HepG2 (cell line): ENCODE results near the gene RNF114. TPM values are rescaled to one million over a fixed set of nuclear protein-coding genes. Genes with fewer than 3 reads are reported as not detected.
A peak's percentile ranks its signal among the peaks of the same experiment; 100 is the strongest.

Experiments
- ARNT ChIP-seq: fragments of 450-650 bp; IDR thresholded peaks from 2 replicates; pipeline ENCODE4 v1.6.1; 2017
- JUND ChIP-seq: sonication (generic); formaldehyde crosslinking; IDR thresholded peaks from 2 replicates; pipeline ENCODE4 v1.8.0; 2022; ENCODE audit warnings: mild to moderate bottlenecking, missing genetic modification reagents
- KDM6A ChIP-seq: IDR thresholded peaks from 2 replicates; pipeline ENCODE4 v1.6.1; 2016; ENCODE audit warnings: low read depth
- LCORL ChIP-seq, 2 experiments: fragments of 450-650 bp in 1 of 2; sonication (generic) in 1 of 2; formaldehyde crosslinking in 1 of 2; IDR thresholded peaks; 2 replicates each; pipeline versions ENCODE4 v1.5.0 to v1.6.1; 2017 to 2020; ENCODE audit warnings: antibody characterized with exemption in 1 of 2, missing genetic modification reagents in 1 of 2
- MNT ChIP-seq: fragments of 450-650 bp; IDR thresholded peaks from 2 replicates; pipeline ENCODE4 v1.6.1; 2016
- NR2F6 ChIP-seq, 2 experiments: IDR thresholded peaks; 2 replicates each; pipeline ENCODE4 v1.6.1; 2016; ENCODE audit warnings: antibody characterized with exemption in 1 of 2, mild to moderate bottlenecking in 1 of 2
- RNF2 ChIP-seq: fragments of 450-650 bp; conservative IDR thresholded peaks from 2 replicates; pipeline ENCODE4 v1.6.1; 2016; ENCODE audit warnings: low read depth
- SALL1 ChIP-seq: sonication (generic); formaldehyde crosslinking; IDR thresholded peaks from 2 replicates; pipeline ENCODE4 v1.8.0; 2022; ENCODE audit warnings: mild to moderate bottlenecking, missing genetic modification reagents
- SIN3B ChIP-seq: fragments of 150-350 bp; IDR thresholded peaks from 2 replicates; pipeline ENCODE4 v1.6.1; 2014; ENCODE audit warnings: low read length
- SMAD9 ChIP-seq: sonication (generic); formaldehyde crosslinking; IDR thresholded peaks from 2 replicates; pipeline ENCODE4 v1.5.1; 2020; ENCODE audit warnings: mild to moderate bottlenecking, missing genetic modification reagents
- SMC3 ChIP-seq: IDR thresholded peaks from 2 replicates; pipeline ENCODE4 v1.6.1; 2011; ENCODE audit warnings: low read length, improper control_type of control experiment
- SOX13 ChIP-seq, 3 experiments: fragments of 450-650 bp in 1 of 3; sonication (generic) in 1 of 3; formaldehyde crosslinking in 1 of 3; IDR thresholded peaks in 2 of 3; conservative IDR thresholded peaks in 1 of 3; 2 replicates each; pipeline versions ENCODE4 v1.5.0 to v1.6.1; 2016 to 2020; ENCODE audit warnings: antibody characterized with exemption in 1 of 3, mild to moderate bottlenecking in 1 of 3, missing compliant biosample characterization in 1 of 3, missing genetic modification reagents in 1 of 3, moderate library complexity in 1 of 3
- SOX5 ChIP-seq: IDR thresholded peaks from 2 replicates; pipeline ENCODE4 v1.6.1; 2016; ENCODE audit warnings: borderline replicate concordance
- TSC22D2 ChIP-seq: sonication (generic); formaldehyde crosslinking; IDR thresholded peaks from 2 replicates; pipeline ENCODE4 v1.5.1; 2020; ENCODE audit warnings: missing genetic modification reagents, mild to moderate bottlenecking, borderline replicate concordance
- ZFP82 ChIP-seq: sonication (generic); formaldehyde crosslinking; IDR thresholded peaks from 2 replicates; pipeline ENCODE4 v1.5.1; 2020; ENCODE audit warnings: mild to moderate bottlenecking, missing genetic modification reagents, borderline replicate concordance
- ZKSCAN8 ChIP-seq: IDR thresholded peaks from 2 replicates; pipeline ENCODE4 v1.6.1; 2016; ENCODE audit warnings: borderline replicate concordance, missing genetic modification reagents, missing compliant biosample characterization
- ZMYM2 ChIP-seq: sonication (generic); formaldehyde crosslinking; IDR thresholded peaks from 2 replicates; pipeline ENCODE4 v1.8.0; 2022; ENCODE audit warnings: mild to moderate bottlenecking, missing genetic modification reagents
- ZNF138 ChIP-seq: sonication (generic); formaldehyde crosslinking; IDR thresholded peaks from 2 replicates; pipeline ENCODE4 v1.5.0; 2020; ENCODE audit warnings: mild to moderate bottlenecking, low read depth, missing genetic modification reagents
- ZNF383 ChIP-seq: sonication (generic); formaldehyde crosslinking; IDR thresholded peaks from 2 replicates; pipeline ENCODE4 v1.4.0; 2020; ENCODE audit warnings: missing genetic modification reagents, mild to moderate bottlenecking, borderline replicate concordance
- ZNF660 ChIP-seq: sonication (generic); formaldehyde crosslinking; IDR thresholded peaks from 2 replicates; pipeline ENCODE4 v1.5.1; 2020; ENCODE audit warnings: mild to moderate bottlenecking, low read depth, missing genetic modification reagents, borderline replicate concordance
- ZNF672 ChIP-seq: sonication (generic); formaldehyde crosslinking; IDR thresholded peaks from 2 replicates; pipeline ENCODE4 v1.8.1; 2022; ENCODE audit warnings: missing genetic modification reagents
- ZNF674 ChIP-seq: sonication (generic); formaldehyde crosslinking; IDR thresholded peaks from 2 replicates; pipeline ENCODE4 v1.5.0; 2020; ENCODE audit warnings: low read depth, mild to moderate bottlenecking, missing genetic modification reagents
- ZNF768 ChIP-seq: sonication (generic); formaldehyde crosslinking; IDR thresholded peaks from 2 replicates; pipeline ENCODE4 v1.4.0; 2020; ENCODE audit warnings: missing genetic modification reagents
- ZNF792 ChIP-seq: IDR thresholded peaks from 2 replicates; pipeline ENCODE4 v1.6.1; 2016
- polyA plus RNA-seq, 8 experiments: library from polyadenylated mRNA; depleted of rRNA in 3 of 8; stranded (reverse) in 7 of 8; unstranded in 1 of 8; fragments of >200 nt; fragmentation: Illumina TruSeq in 4 of 8; extraction: Trizol in 4 of 8; gene quantifications; 2 replicates each; pipeline versions ENCODE4 v1.2.1 to v1.2.3, GENCODE V29; 2011 to 2016; ENCODE audit warnings: low read depth in 4 of 8, missing spikeins in 1 of 8, mixed read lengths in 1 of 8; ENCODE audit not compliant: insufficient read depth in 1 of 8
- total RNA-seq, 5 experiments: library from RNA; depleted of rRNA; stranded (reverse); fragments of >200 nt; fragmentation: Illumina TruSeq; extraction: Trizol; gene quantifications; 2 replicates each; pipeline ENCODE4 v1.2.3, GENCODE V29; 2016; ENCODE audit warnings: low read depth in 1 of 5
- TF ChIP-seq, protein P1 (sequence below): sonication (generic); formaldehyde crosslinking; IDR thresholded peaks from 2 replicates; pipeline ENCODE4 v1.9.0; 2021; ENCODE audit warnings: missing genetic modification reagents, borderline replicate concordance
- TF ChIP-seq, protein P2 (sequence below): sonication (generic); formaldehyde crosslinking; IDR thresholded peaks from 2 replicates; pipeline ENCODE4 v1.9.0; 2022; ENCODE audit warnings: low read depth, missing genetic modification reagents

The RNF114 gene
- total and polyA plus RNA-seq, 2 of the 13 experiments (the other 11 are each of a cell fraction or from before 2014, with no cell fraction given): 119 to 126 TPM

DNA sequence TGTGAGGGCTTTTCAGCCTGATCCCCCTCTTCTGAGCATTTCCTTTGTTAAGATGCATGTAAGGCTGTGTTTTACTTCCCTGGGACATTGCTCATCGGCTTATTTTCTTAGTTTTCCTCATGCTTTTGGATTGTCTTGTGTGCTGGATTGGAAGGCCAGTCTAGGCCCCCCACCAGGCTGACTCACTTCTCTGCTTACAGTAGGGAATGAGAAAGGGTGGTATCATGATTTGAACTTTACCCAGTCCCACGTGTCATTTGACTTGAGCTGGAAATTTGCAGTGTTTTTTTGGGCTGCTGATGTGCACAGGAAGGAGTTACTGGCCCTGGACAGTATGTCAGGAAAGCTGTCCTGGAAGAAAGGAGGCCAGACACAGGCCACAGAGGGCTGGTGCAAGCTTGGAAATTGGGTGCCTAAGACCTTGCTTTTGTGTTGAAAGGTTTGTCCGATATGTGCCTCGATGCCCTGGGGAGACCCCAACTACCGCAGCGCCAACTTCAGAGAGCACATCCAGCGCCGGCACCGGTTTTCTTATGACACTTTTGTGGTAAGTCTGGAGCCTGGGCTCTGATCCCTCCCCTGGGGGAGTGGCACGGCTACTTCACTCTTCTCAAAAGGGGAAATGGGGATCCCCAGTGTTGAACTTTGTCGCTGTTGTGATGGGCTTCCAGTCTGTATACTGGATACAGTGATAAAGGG lies 12.8 kb downstream of the RNF114 start (continued):
- TF ChIP-seq SIN3B (no peak), ZNF672 (CRISPR knock-in tag) (no peak), ZMYM2 (no peak), NR2F6 (IDR thresholded peaks at IDR 0.05) (no peak), NR2F6 (CRISPR knock-in tag; IDR thresholded peaks at IDR 0.05) (no peak), ZNF792 (CRISPR knock-in tag) (no peak), ZNF768 (no peak), MNT (peak; percentile 49; the same call in 1 of the 2 replicates), ZNF674 (CRISPR knock-in tag) (no peak), ZFP82 (CRISPR knock-in tag) (no peak), SOX5 (CRISPR knock-in tag) (peak; percentile 49), ARNT (no peak), SMAD9 (CRISPR knock-in tag) (no peak), TSC22D2 (no peak), ZNF660 (CRISPR knock-in tag) (no peak), ZKSCAN8 (CRISPR knock-in tag) (no peak), SMC3 (no peak), JUND (CRISPR knock-in tag) (no peak), KDM6A (CRISPR knock-in tag) (no peak), LCORL (IDR thresholded peaks at IDR 0.05) (no peak), LCORL (CRISPR knock-in tag; IDR thresholded peaks at IDR 0.05) (peak; percentile 65), RNF2 (no peak), ZNF138 (no peak), SOX13 (IDR thresholded peaks at IDR 0.05) (no peak), SOX13 (CRISPR knock-in tag; conservative IDR thresholded peaks at IDR 0.05 in 1 of 2, IDR thresholded peaks at IDR 0.05 in 1 of 2) (peak in 1 of 2 experiments; percentile 7; a peak in 1 of 4 replicates), ZNF383 (CRISPR knock-in tag) (no peak), SALL1 (CRISPR knock-in tag) (peak; percentile 54)
- TF ChIP-seq, protein P1, sequence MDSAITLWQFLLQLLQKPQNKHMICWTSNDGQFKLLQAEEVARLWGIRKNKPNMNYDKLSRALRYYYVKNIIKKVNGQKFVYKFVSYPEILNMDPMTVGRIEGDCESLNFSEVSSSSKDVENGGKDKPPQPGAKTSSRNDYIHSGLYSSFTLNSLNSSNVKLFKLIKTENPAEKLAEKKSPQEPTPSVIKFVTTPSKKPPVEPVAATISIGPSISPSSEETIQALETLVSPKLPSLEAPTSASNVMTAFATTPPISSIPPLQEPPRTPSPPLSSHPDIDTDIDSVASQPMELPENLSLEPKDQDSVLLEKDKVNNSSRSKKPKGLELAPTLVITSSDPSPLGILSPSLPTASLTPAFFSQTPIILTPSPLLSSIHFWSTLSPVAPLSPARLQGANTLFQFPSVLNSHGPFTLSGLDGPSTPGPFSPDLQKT (CRISPR knock-in tag): no peak
- TF ChIP-seq, protein P2, sequence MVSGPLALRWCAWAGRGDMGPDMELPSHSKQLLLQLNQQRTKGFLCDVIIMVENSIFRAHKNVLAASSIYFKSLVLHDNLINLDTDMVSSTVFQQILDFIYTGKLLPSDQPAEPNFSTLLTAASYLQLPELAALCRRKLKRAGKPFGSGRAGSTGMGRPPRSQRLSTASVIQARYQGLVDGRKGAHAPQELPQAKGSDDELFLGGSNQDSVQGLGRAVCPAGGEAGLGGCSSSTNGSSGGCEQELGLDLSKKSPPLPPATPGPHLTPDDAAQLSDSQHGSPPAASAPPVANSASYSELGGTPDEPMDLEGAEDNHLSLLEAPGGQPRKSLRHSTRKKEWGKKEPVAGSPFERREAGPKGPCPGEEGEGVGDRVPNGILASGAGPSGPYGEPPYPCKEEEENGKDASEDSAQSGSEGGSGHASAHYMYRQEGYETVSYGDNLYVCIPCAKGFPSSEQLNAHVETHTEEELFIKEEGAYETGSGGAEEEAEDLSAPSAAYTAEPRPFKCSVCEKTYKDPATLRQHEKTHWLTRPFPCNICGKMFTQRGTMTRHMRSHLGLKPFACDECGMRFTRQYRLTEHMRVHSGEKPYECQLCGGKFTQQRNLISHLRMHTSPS: no peak
